GM06990 (cell line): ENCODE measurements around the gene ZDHHC3.

Source experiments
- DNase-seq: peaks from one replicate; pipeline ENCODE4 v3.0.0-alpha.2; 2011; ENCODE audit not compliant: insufficient read length; ENCODE audit errors: extremely low read depth
- H3K27me3 ChIP-seq: replicated peaks from 2 replicates; pipeline ENCODE4 v1.6.0; 2011; ENCODE audit warnings: low read length; ENCODE audit not compliant: control insufficient read depth, insufficient read depth
- H3K36me3 ChIP-seq: 2 replicates; pipeline ENCODE4 v1.5.1; 2011; ENCODE audit warnings: low read length; ENCODE audit not compliant: control insufficient read depth, insufficient read depth
- H3K4me3 ChIP-seq: replicated peaks from 2 replicates; pipeline ENCODE4 v1.5.1; 2011; ENCODE audit warnings: low read depth, mild to moderate bottlenecking, control low read depth, low read length
- CTCF ChIP-seq: IDR thresholded peaks from 2 replicates; pipeline ENCODE4 v1.5.1; 2011; ENCODE audit warnings: low read length, control low read depth, mild to moderate bottlenecking, inconsistent platforms; ENCODE audit not compliant: insufficient read depth, poor library complexity, severe bottlenecking

The ZDHHC3 gene

GRCh38 chr3:44992555-44993470 is 16.8 kb upstream of the ZDHHC3 start:
- no peak for DNase-seq
- TF ChIP-seq CTCF = peak; percentile 87
- Histone ChIP-seq H3K27me3 (no peaks in the 10 kb centered on the region), H3K4me3 (no peak overlapping the region), H3K36me3 (peaks cover 18% of the 10 kb centered on the region)

- Histone ChIP-seq H3K36me3 (peaks cover 15% of the 10 kb centered on the region), H3K4me3 (no peak overlapping the region), H3K27me3 (no peaks in the 10 kb centered on the region)
- DNase-seq = no peak
- TF ChIP-seq CTCF = no peak
These were observed 15.4 kb upstream of the ZDHHC3 start for GRCh38 chr3:44991326-44991725.

- H3K36me3 ChIP-seq = peaks cover 15% of the 10 kb centered on the region
- DNase-seq = no peak
- TF ChIP-seq CTCF = no peak
- H3K27me3 ChIP-seq = no peaks in the 10 kb centered on the region
- H3K4me3 ChIP-seq = no peak overlapping the region
These were observed 13.8 kb upstream of the ZDHHC3 start for GRCh38 chr3:44989636-44990373.

- peaks cover 15% of the 10 kb centered on the region for H3K36me3 ChIP-seq
- no peak overlapping the region for H3K4me3 ChIP-seq
- H3K27me3 ChIP-seq = no peaks in the 10 kb centered on the region
- TF ChIP-seq CTCF = no peak
- no peak for DNase-seq
These were observed 13.2 kb upstream of the ZDHHC3 start for GRCh38 chr3:44989141-44989540.

GRCh38 chr3:44988073-44988472 is 12.1 kb upstream of the ZDHHC3 start:
- TF ChIP-seq CTCF = peak; percentile 66
- Histone ChIP-seq H3K27me3 (no peaks in the 10 kb centered on the region), H3K36me3 (peaks cover 15% of the 10 kb centered on the region), H3K4me3 (no peak overlapping the region)
- DNase-seq = no peak
